Neuronal stem cell (in vitro differentiated cells): ENCODE results near the gene ERGIC2.

ENCODE experiments used
- DNase-seq: peaks from one replicate; pipeline ENCODE4 v3.0.0-alpha.2; 2013; ENCODE audit warnings: low spot score
- H2AFZ ChIP-seq: one replicate; pipeline ENCODE4 v1.6.1; 2013; ENCODE audit warnings: mild to moderate bottlenecking, low read length, inconsistent platforms
- H2AK5ac ChIP-seq: 2 replicates; pipeline ENCODE4 v1.6.1; 2013; ENCODE audit warnings: low read depth, mild to moderate bottlenecking, inconsistent platforms, low read length, moderate library complexity, mixed read lengths
- H2BK120ac ChIP-seq: 2 replicates; pipeline ENCODE4 v1.6.1; 2013; ENCODE audit warnings: low read depth, mild to moderate bottlenecking, inconsistent platforms, low read length, moderate library complexity, mixed read lengths
- H2BK12ac ChIP-seq: one replicate; pipeline ENCODE4 v1.6.1; 2013; ENCODE audit warnings: low read length, inconsistent platforms
- H2BK15ac ChIP-seq: 2 replicates; pipeline ENCODE4 v1.6.1; 2013; ENCODE audit warnings: mild to moderate bottlenecking, low read length, inconsistent platforms, mixed read lengths
- H2BK5ac ChIP-seq: one replicate; pipeline ENCODE4 v1.6.1; 2013; ENCODE audit warnings: inconsistent platforms, mild to moderate bottlenecking, low read length, moderate library complexity
- H3K14ac ChIP-seq: one replicate; pipeline ENCODE4 v1.6.1; 2013; ENCODE audit warnings: low read length, inconsistent platforms
- H3K18ac ChIP-seq: 2 replicates; pipeline ENCODE4 v1.6.1; 2013; ENCODE audit warnings: low read length, inconsistent platforms
- H3K23ac ChIP-seq: 2 replicates; pipeline ENCODE4 v1.6.1; 2013; ENCODE audit warnings: low read depth, mild to moderate bottlenecking, mixed read lengths, low read length, inconsistent platforms; ENCODE audit not compliant: poor library complexity
- H3K27ac ChIP-seq: replicated peaks from 3 replicates; pipeline ENCODE4 v1.5.1; 2013; ENCODE audit warnings: low read length, inconsistent platforms
- H3K27me3 ChIP-seq, 3 experiments: 2 replicates each; pipeline ENCODE4 v1.6.1; 2013; ENCODE audit warnings: low read length in 3 of 3, mild to moderate bottlenecking in 2 of 3, inconsistent platforms in 1 of 3, low read depth in 1 of 3, mixed read lengths in 1 of 3, moderate library complexity in 1 of 3; ENCODE audit not compliant: control insufficient read depth in 3 of 3, insufficient read depth in 3 of 3
- H3K36me3 ChIP-seq, 2 donors: replicated peaks in 1 of 2; 2 replicates each; pipeline ENCODE4 v1.6.1; 2013; ENCODE audit warnings: low read length in 2 of 2; ENCODE audit not compliant: control insufficient read depth in 2 of 2, insufficient read depth in 2 of 2
- H3K4ac ChIP-seq: 2 replicates; pipeline ENCODE4 v1.6.1; 2013; ENCODE audit warnings: inconsistent platforms, mild to moderate bottlenecking, low read length, moderate library complexity
- H3K4me1 ChIP-seq, 2 donors: 1 replicate in 1 of 2; 2 replicates in 1 of 2; pipeline ENCODE4 v1.6.1; 2013; ENCODE audit warnings: low read length in 2 of 2, low read depth in 1 of 2; ENCODE audit not compliant: control insufficient read depth in 2 of 2, insufficient read depth in 1 of 2
- H3K4me2 ChIP-seq: one replicate; pipeline ENCODE4 v1.6.1; 2013; ENCODE audit warnings: mild to moderate bottlenecking, low read length, inconsistent platforms; ENCODE audit not compliant: insufficient read depth, poor library complexity, severe bottlenecking
- H3K4me3 ChIP-seq, 2 donors: 2 replicates each; pipeline ENCODE4 v1.5.1; 2013; ENCODE audit warnings: low read length in 2 of 2, mild to moderate bottlenecking in 2 of 2, inconsistent platforms in 1 of 2, moderate library complexity in 1 of 2
- H3K79me1 ChIP-seq: one replicate; pipeline ENCODE4 v1.6.1; 2013; ENCODE audit warnings: low read depth, mild to moderate bottlenecking, inconsistent platforms, low read length, moderate library complexity
- H3K9ac ChIP-seq: one replicate; pipeline ENCODE4 v1.6.1; 2013; ENCODE audit warnings: mild to moderate bottlenecking, low read depth, low read length, inconsistent platforms; ENCODE audit not compliant: poor library complexity
- H3K9me3 ChIP-seq, 2 donors: replicated peaks in 1 of 2; 2 replicates each; pipeline versions ENCODE3 to v1.6.1; 2013; ENCODE audit warnings: low read length in 2 of 2, mild to moderate bottlenecking in 2 of 2, inconsistent platforms in 1 of 2, low read depth in 1 of 2, mixed read lengths in 1 of 2, moderate library complexity in 1 of 2; ENCODE audit not compliant: control insufficient read depth in 2 of 2, insufficient read depth in 1 of 2
- H4K8ac ChIP-seq: one replicate; pipeline ENCODE4 v1.6.1; 2013; ENCODE audit warnings: low read depth, mild to moderate bottlenecking, inconsistent platforms, low read length, moderate library complexity
- H4K91ac ChIP-seq: one replicate; pipeline ENCODE4 v1.6.1; 2013; ENCODE audit warnings: low read length, low read depth, mild to moderate bottlenecking, inconsistent platforms; ENCODE audit not compliant: poor library complexity
- WGBS, 2 donors: extraction: QIAGEN DNeasy Blood & Tissue Kit; methylation state at CpG; one replicate each; pipeline ENCODE4 v1.1.7; 2013; ENCODE audit warnings: missing lambda C conversion rate in 2 of 2, mixed read lengths in 1 of 2; ENCODE audit not compliant: insufficient read length in 2 of 2, insufficient replicate concordance in 1 of 2; ENCODE audit errors: extremely low coverage in 2 of 2; 5-methylcytosine and 5-hydroxymethylcytosine counted together

ERGIC2 gene

DNA sequence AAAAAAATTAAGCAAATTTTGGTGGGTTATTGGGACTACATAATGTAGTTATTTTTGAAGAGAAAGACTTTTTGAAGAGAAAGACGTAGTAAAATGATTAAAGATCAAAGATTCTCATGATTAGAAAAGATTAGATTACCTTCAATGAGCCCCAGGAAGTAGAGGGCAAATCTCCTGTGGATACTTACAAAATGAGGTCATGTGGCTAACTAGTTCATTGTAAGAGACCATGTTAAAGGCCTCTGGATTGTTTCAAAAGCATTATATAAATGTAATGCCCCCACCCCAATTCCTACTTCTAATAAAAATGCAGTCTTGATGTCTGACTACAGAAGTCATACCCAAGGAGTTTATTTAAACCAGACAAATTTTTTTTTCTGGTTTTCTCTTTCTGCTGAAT is 93.3 kb downstream of the ERGIC2 start:
- Histone ChIP-seq H3K27ac (no peak overlapping the region), H3K4me2 (no peak overlapping the region), H3K9me3 (no peaks in the 10 kb centered on the region), H3K14ac (no peak overlapping the region), H4K8ac (no peak overlapping the region), H3K4me1 (peaks cover 0 to 1% of the 10 kb centered on the region in 2 donors), H3K4me3 (no peak overlapping the region), H3K23ac (no peak overlapping the region), H2AK5ac (no peak overlapping the region), H2BK5ac (no peak overlapping the region), H3K9ac (no peak overlapping the region), H3K27me3 (no peaks in the 10 kb centered on the region), H3K36me3 (no peaks in the 10 kb centered on the region), H3K18ac (no peak overlapping the region), H2AFZ (no peak overlapping the region), H4K91ac (no peak overlapping the region), H2BK15ac (no peak overlapping the region), H2BK12ac (no peak overlapping the region), H2BK120ac (no peak overlapping the region), H3K79me1 (no peaks in the 10 kb centered on the region), H3K4ac (no peak overlapping the region)
- WGBS, 2 donors: no CpG with 5 or more reads among the region's 1 CpG
- DNase-seq: peak; percentile 2
